IMR-90 (cell line): ENCODE results near the gene MYBPHL. TPM values are rescaled to one million over a fixed set of nuclear protein-coding genes. Genes with fewer than 3 reads are reported as not detected.

ENCODE experiments used
- ATAC-seq: fragments of 200-7000 bp; cut with Tn5 transposase; 2 replicates; pipeline ENCODE4 v1.9.1; 2020; ENCODE audit warnings: low read depth, mild to moderate bottlenecking, moderate library complexity
- BruUV-seq: library from RNA; stranded (reverse); fragments of 400-500 nt; replicated peaks from 2 replicates; lab custom pipeline; 2021; lab: Mats Ljungman, UMichigan
- CTCF ChIA-PET: fragments of 300-600 bp; formaldehyde crosslinking; extraction: SDS; loops from one replicate; lab custom pipeline; 2021; ENCODE audit warnings: antibody characterized with exemption; lab: Yijun Ruan, JAX
- POLR2A ChIA-PET: fragments of 300-600 bp; sonication (Branson Sonifier 250); formaldehyde crosslinking; loops from one replicate; lab custom pipeline; 2022; ENCODE audit warnings: antibody characterized with exemption; ENCODE audit not compliant: unreplicated experiment; lab: Charles Lee
- DNase-seq: peaks from one replicate; pipeline ENCODE4 v3.0.0; 2013
- H2AFZ ChIP-seq: replicated peaks from 2 replicates; pipeline ENCODE3; 2013; ENCODE audit warnings: low read length, mild to moderate bottlenecking; ENCODE audit not compliant: poor library complexity
- H2AK5ac ChIP-seq: 2 replicates; pipeline ENCODE4 v1.6.1; 2013; ENCODE audit warnings: low read depth, low read length, inconsistent platforms
- H2AK9ac ChIP-seq: replicated peaks from 2 replicates; pipeline ENCODE3; 2013; ENCODE audit warnings: mild to moderate bottlenecking, low read depth, low read length, moderate library complexity; ENCODE audit not compliant: poor library complexity
- H2BK120ac ChIP-seq: 2 replicates; pipeline ENCODE4 v1.6.1; 2013; ENCODE audit warnings: low read depth, low read length, inconsistent platforms
- H2BK15ac ChIP-seq: 3 replicates; pipeline ENCODE4 v1.6.1; 2013; ENCODE audit warnings: low read depth, low read length, inconsistent platforms
- H2BK20ac ChIP-seq: 2 replicates; pipeline ENCODE4 v1.6.1; 2013; ENCODE audit warnings: low read depth, mild to moderate bottlenecking, inconsistent platforms, low read length, moderate library complexity
- H2BK5ac ChIP-seq: 2 replicates; pipeline ENCODE4 v1.6.1; 2013; ENCODE audit warnings: mild to moderate bottlenecking, low read depth, low read length, inconsistent platforms; ENCODE audit not compliant: poor library complexity, severe bottlenecking
- H3K14ac ChIP-seq: replicated peaks from 2 replicates; pipeline ENCODE4 v1.6.1; 2013; ENCODE audit warnings: low read depth, low read length, inconsistent platforms
- H3K18ac ChIP-seq: 2 replicates; pipeline ENCODE4 v1.6.1; 2013; ENCODE audit warnings: low read depth, low read length, control low read depth
- H3K23ac ChIP-seq: 2 replicates; pipeline ENCODE4 v1.6.1; 2013; ENCODE audit warnings: low read depth, low read length, inconsistent platforms
- H3K27ac ChIP-seq: 2 replicates; pipeline ENCODE4 v1.5.1; 2013; ENCODE audit warnings: mild to moderate bottlenecking, control low read depth, low read length; ENCODE audit not compliant: insufficient read depth
- H3K27me3 ChIP-seq: 2 replicates; pipeline ENCODE4 v1.6.1; 2013; ENCODE audit warnings: low read length; ENCODE audit not compliant: control insufficient read depth, insufficient read depth
- H3K36me3 ChIP-seq: 2 replicates; pipeline ENCODE4 v1.6.1; 2013; ENCODE audit warnings: low read length, mixed read lengths; ENCODE audit not compliant: control insufficient read depth, insufficient read depth
- H3K4ac ChIP-seq: 2 replicates; pipeline ENCODE4 v1.6.1; 2013; ENCODE audit warnings: low read depth, low read length, inconsistent platforms
- H3K4me1 ChIP-seq: 2 replicates; pipeline ENCODE4 v1.6.1; 2013; ENCODE audit warnings: low read length, mixed read lengths; ENCODE audit not compliant: control insufficient read depth, insufficient read depth
- H3K4me2 ChIP-seq: 2 replicates; pipeline ENCODE4 v1.6.1; 2013; ENCODE audit warnings: low read depth, mild to moderate bottlenecking, control low read depth, low read length, moderate library complexity
- H3K4me3 ChIP-seq: 2 replicates; pipeline ENCODE4 v1.5.1; 2013; ENCODE audit warnings: low read depth, mild to moderate bottlenecking, control low read depth, low read length, moderate library complexity; ENCODE audit not compliant: insufficient read depth
- H3K56ac ChIP-seq: 2 replicates; pipeline ENCODE4 v1.6.1; 2013; ENCODE audit warnings: low read length, inconsistent platforms; ENCODE audit not compliant: insufficient read depth; ENCODE audit errors: extremely low read depth
- H3K79me1 ChIP-seq, 2 experiments: 2 replicates each; pipeline ENCODE4 v1.6.1; 2013; ENCODE audit warnings: low read length in 2 of 2, inconsistent platforms in 1 of 2, low read depth in 1 of 2
- H3K9ac ChIP-seq: 2 replicates; pipeline ENCODE4 v1.6.1; 2013; ENCODE audit warnings: low read depth, low read length, control low read depth
- H3K9me1 ChIP-seq: 2 replicates; pipeline ENCODE4 v1.6.1; 2013; ENCODE audit warnings: low read length, inconsistent platforms; ENCODE audit not compliant: insufficient read depth
- H3K9me3 ChIP-seq: 2 replicates; pipeline ENCODE4 v1.6.1; 2013; ENCODE audit warnings: low read length; ENCODE audit not compliant: control insufficient read depth, insufficient read depth
- H4K20me1 ChIP-seq: 2 replicates; pipeline ENCODE4 v1.6.1; 2013; ENCODE audit warnings: low read length, inconsistent platforms; ENCODE audit not compliant: insufficient read depth
- H4K5ac ChIP-seq: 2 replicates; pipeline ENCODE4 v1.6.1; 2013; ENCODE audit warnings: mild to moderate bottlenecking, low read depth, low read length, control low read depth
- H4K8ac ChIP-seq, 2 experiments: 2 replicates each; pipeline ENCODE4 v1.6.1; 2013; ENCODE audit warnings: low read depth in 2 of 2, low read length in 2 of 2, control low read depth in 1 of 2, inconsistent platforms in 1 of 2
- H4K91ac ChIP-seq: 2 replicates; pipeline ENCODE4 v1.6.1; 2013; ENCODE audit warnings: low read depth, low read length, inconsistent platforms; ENCODE audit not compliant: insufficient read depth
- BHLHE40 ChIP-seq: fragments of 150-350 bp; IDR thresholded peaks from 2 replicates; pipeline ENCODE4 v1.6.1; 2016; ENCODE audit warnings: mild to moderate bottlenecking, low read depth, low read length
- CEBPB ChIP-seq: IDR thresholded peaks from 2 replicates; pipeline ENCODE4 v1.6.1; 2012; ENCODE audit warnings: low read depth, low read length, improper control_type of control experiment
- CHD1 ChIP-seq: IDR thresholded peaks from 2 replicates; pipeline ENCODE4 v1.6.1; 2012; ENCODE audit warnings: low read depth, low read length, improper control_type of control experiment
- FOS ChIP-seq: fragments of 150-350 bp; IDR thresholded peaks from 2 replicates; pipeline ENCODE4 v1.6.1; 2016; ENCODE audit warnings: low read depth, low read length
- MAFK ChIP-seq: IDR thresholded peaks from 2 replicates; pipeline ENCODE4 v1.6.1; 2012; ENCODE audit warnings: low read depth, low read length, improper control_type of control experiment
- MAZ ChIP-seq: IDR thresholded peaks from 2 replicates; pipeline ENCODE4 v1.6.1; 2012; ENCODE audit warnings: low read depth, mild to moderate bottlenecking, low read length, improper control_type of control experiment, moderate library complexity, borderline replicate concordance
- MXI1 ChIP-seq: IDR thresholded peaks from 2 replicates; pipeline ENCODE4 v1.6.1; 2012; ENCODE audit warnings: low read depth, mild to moderate bottlenecking, low read length, moderate library complexity, borderline replicate concordance
- NFE2L2 ChIP-seq: fragments of 150-350 bp; IDR thresholded peaks from 2 replicates; pipeline ENCODE4 v1.6.1; 2016; ENCODE audit warnings: low read depth, mild to moderate bottlenecking, low read length
- POLR2A ChIP-seq: IDR thresholded peaks from 2 replicates; pipeline ENCODE4 v1.6.1; 2012; ENCODE audit warnings: mild to moderate bottlenecking, low read depth, low read length
- RAD21 ChIP-seq: IDR thresholded peaks from 2 replicates; pipeline ENCODE4 v1.6.1; 2012; ENCODE audit warnings: low read length, improper control_type of control experiment
- RCOR1 ChIP-seq: IDR thresholded peaks from 2 replicates; pipeline ENCODE4 v1.6.1; 2012; ENCODE audit warnings: mild to moderate bottlenecking, low read length, improper control_type of control experiment; ENCODE audit not compliant: insufficient replicate concordance
- RFX5 ChIP-seq: IDR thresholded peaks from 2 replicates; pipeline ENCODE4 v1.8.0; 2012; ENCODE audit warnings: low read depth, mild to moderate bottlenecking, low read length, moderate library complexity
- SMC3 ChIP-seq: fragments of 150-350 bp; IDR thresholded peaks from 2 replicates; pipeline ENCODE4 v1.6.1; 2016; ENCODE audit warnings: low read depth, mild to moderate bottlenecking, antibody characterized with exemption, low read length, moderate library complexity
- WGBS, 2 experiments: methylation state at CpG; one replicate each; pipeline versions ENCODE4 v1.1.5 to v1.1.7; 2013; ENCODE audit warnings: missing lambda C conversion rate in 2 of 2; ENCODE audit not compliant: insufficient read length in 1 of 2; ENCODE audit errors: extremely low coverage in 2 of 2; 5-methylcytosine and 5-hydroxymethylcytosine counted together
- dilution Hi-C: fragments of 300-500 bp; cut with HindIII; formaldehyde crosslinking; loops from one replicate; pipeline ENCODE4 v1.14.3; 2018; ENCODE audit warnings: low sequenced_read_pairs; ENCODE audit not compliant: unreplicated experiment
- in situ Hi-C: fragments of 300-500 bp; cut with MboI; formaldehyde crosslinking; loops from 3 replicates; pipeline ENCODE4 v1.14.3; 2019; ENCODE audit warnings: low sequenced_read_pairs, inconsistent platforms, mixed read lengths
- intact Hi-C: fragments of 100-400 bp; cut with micrococcal nuclease; formaldehyde crosslinking; loops from 2 replicates; pipeline ENCODE4 v1.10.0; 2022
- polyA plus RNA-seq, 3 experiments: library from polyadenylated mRNA; depleted of rRNA; stranded (reverse); fragments of >200 nt; gene quantifications; 2 replicates each; pipeline ENCODE4 v1.2.3, GENCODE V29; 2012; ENCODE audit warnings: low replicate concordance in 1 of 3
- total RNA-seq: library from RNA; depleted of rRNA; stranded (reverse); fragments of >200 nt; gene quantifications from 2 replicates; pipeline ENCODE4 v1.2.3, GENCODE V29; 2012
- TF ChIP-seq, protein P1 (sequence below): fragments of 150-350 bp; IDR thresholded peaks from 2 replicates; pipeline ENCODE4 v1.6.1; 2016; ENCODE audit warnings: low read depth, mild to moderate bottlenecking, low read length, moderate library complexity, borderline replicate concordance
- TF ChIP-seq, protein P2 (sequence below): fragments of 150-350 bp; IDR thresholded peaks from 2 replicates; pipeline ENCODE4 v1.6.1; 2017; ENCODE audit warnings: mild to moderate bottlenecking, antibody characterized with exemption, low read length, low read depth
- TF ChIP-seq, protein P3 (sequence below): conservative IDR thresholded peaks from 2 replicates; pipeline ENCODE4 v1.5.1; 2012; ENCODE audit warnings: mild to moderate bottlenecking, low read depth, low read length, improper control_type of control experiment

Gene MYBPHL
- total and polyA plus RNA-seq, 2 of the 4 experiments (the other 2 are of a cell fraction) = 0.07 TPM; not detected in 1

DNA sequence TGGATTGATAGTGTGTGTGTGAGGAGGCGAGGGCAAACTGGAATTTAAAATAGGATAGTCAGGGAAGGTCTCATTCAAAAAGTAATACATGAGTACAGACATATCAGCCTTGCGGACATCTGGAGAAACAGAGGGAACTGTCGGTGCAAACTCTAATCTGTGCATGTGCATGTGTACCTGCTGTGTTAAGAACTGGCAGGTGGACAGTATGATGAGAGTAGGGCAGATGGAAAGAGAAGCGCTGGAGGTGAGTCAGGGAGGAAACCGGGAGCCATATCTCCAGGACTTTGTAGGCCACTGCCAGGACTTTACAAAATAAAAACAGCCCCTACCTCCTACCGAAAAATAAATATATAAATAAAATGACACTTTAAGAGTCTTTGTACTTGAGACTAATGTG lies 31.3 kb upstream of the MYBPHL start:
- H4K5ac ChIP-seq = no peak overlapping the region
- dilution Hi-C loops = loop anchor here (25.0 kb wide), 1 partner anchor 126 kb away; the partner anchor contains the start of gene SARS1
- H2AK9ac ChIP-seq = no peak overlapping the region
- no peak overlapping the region for H2BK20ac ChIP-seq
- no peak for TF ChIP-seq NFE2L2
- no peak for TF ChIP-seq MAFK
- TF ChIP-seq RAD21 = no peak
- no peak for TF ChIP-seq CEBPB
- no peak for TF ChIP-seq POLR2A
- TF ChIP-seq, protein P1, sequence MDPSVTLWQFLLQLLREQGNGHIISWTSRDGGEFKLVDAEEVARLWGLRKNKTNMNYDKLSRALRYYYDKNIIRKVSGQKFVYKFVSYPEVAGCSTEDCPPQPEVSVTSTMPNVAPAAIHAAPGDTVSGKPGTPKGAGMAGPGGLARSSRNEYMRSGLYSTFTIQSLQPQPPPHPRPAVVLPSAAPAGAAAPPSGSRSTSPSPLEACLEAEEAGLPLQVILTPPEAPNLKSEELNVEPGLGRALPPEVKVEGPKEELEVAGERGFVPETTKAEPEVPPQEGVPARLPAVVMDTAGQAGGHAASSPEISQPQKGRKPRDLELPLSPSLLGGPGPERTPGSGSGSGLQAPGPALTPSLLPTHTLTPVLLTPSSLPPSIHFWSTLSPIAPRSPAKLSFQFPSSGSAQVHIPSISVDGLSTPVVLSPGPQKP = no peak
- no peak for TF ChIP-seq RFX5
- TF ChIP-seq CHD1 = no peak
- TF ChIP-seq, protein P2, sequence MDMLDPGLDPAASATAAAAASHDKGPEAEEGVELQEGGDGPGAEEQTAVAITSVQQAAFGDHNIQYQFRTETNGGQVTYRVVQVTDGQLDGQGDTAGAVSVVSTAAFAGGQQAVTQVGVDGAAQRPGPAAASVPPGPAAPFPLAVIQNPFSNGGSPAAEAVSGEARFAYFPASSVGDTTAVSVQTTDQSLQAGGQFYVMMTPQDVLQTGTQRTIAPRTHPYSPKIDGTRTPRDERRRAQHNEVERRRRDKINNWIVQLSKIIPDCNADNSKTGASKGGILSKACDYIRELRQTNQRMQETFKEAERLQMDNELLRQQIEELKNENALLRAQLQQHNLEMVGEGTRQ = no peak
- no peak for TF ChIP-seq FOS
- TF ChIP-seq RCOR1 = no peak
- no peak for TF ChIP-seq MXI1
- TF ChIP-seq SMC3 = no peak
- TF ChIP-seq MAZ = no peak
- TF ChIP-seq BHLHE40 = no peak
- TF ChIP-seq, protein P3, sequence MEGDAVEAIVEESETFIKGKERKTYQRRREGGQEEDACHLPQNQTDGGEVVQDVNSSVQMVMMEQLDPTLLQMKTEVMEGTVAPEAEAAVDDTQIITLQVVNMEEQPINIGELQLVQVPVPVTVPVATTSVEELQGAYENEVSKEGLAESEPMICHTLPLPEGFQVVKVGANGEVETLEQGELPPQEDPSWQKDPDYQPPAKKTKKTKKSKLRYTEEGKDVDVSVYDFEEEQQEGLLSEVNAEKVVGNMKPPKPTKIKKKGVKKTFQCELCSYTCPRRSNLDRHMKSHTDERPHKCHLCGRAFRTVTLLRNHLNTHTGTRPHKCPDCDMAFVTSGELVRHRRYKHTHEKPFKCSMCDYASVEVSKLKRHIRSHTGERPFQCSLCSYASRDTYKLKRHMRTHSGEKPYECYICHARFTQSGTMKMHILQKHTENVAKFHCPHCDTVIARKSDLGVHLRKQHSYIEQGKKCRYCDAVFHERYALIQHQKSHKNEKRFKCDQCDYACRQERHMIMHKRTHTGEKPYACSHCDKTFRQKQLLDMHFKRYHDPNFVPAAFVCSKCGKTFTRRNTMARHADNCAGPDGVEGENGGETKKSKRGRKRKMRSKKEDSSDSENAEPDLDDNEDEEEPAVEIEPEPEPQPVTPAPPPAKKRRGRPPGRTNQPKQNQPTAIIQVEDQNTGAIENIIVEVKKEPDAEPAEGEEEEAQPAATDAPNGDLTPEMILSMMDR = no peak
- DNase-seq = no peak
- no peak overlapping the region for H2BK120ac ChIP-seq
- intact Hi-C loops = no loop called here
- no peak overlapping the region for H3K56ac ChIP-seq
- ChIA-PET CTCF (no interaction called here), POLR2A (no interaction called here)
- H3K4me2 ChIP-seq = no peak overlapping the region
- no peak overlapping the region for H2AFZ ChIP-seq
- no peaks in the 10 kb centered on the region for H3K4me1 ChIP-seq
- H4K20me1 ChIP-seq = no peaks in the 10 kb centered on the region
- no peak overlapping the region for H4K91ac ChIP-seq
- H3K9ac ChIP-seq = no peak overlapping the region
- H3K23ac ChIP-seq = no peak overlapping the region
- H3K9me3 ChIP-seq = no peaks in the 10 kb centered on the region
- no peak overlapping the region for H2BK5ac ChIP-seq
- H3K79me1 ChIP-seq = no peaks in the 10 kb centered on the region
- no TSS peak for BruUV-seq
- H3K4me3 ChIP-seq = no peak overlapping the region
- no peak overlapping the region for H3K27ac ChIP-seq
- no peak overlapping the region for H2BK15ac ChIP-seq
- no peak overlapping the region for H3K4ac ChIP-seq
- no peaks in the 10 kb centered on the region for H3K9me1 ChIP-seq
- in situ Hi-C loops = no loop called here
- WGBS, 2 experiments = 100% methylated on average over 1 of the region's 6 CpGs; no CpG with 5 or more reads in 1 of the 2 experiments
- H4K8ac ChIP-seq = no peak overlapping the region
- no peak overlapping the region for H3K18ac ChIP-seq
- no peak overlapping the region for H2AK5ac ChIP-seq
- ATAC-seq = no peak
- no peak overlapping the region for H3K14ac ChIP-seq
- no peaks in the 10 kb centered on the region for H3K27me3 ChIP-seq
- H3K36me3 ChIP-seq = peaks cover 37% of the 10 kb centered on the region
